ENCODE data around the gene EPC2.

GRCh38 chr2:148616662-148617061 is 27.9 kb upstream of the EPC2 start:
- TF ChIP-seq POLR2A (IDR thresholded peaks at IDR 0.05; ENCODE audit: low read depth, low read length) (no peak), SPI1 (IDR thresholded peaks at IDR 0.05; ENCODE audit: low read depth, low read length) (no peak), TAF1 (IDR thresholded peaks at IDR 0.05; ENCODE audit: low read depth, low read length) (no peak), POLR2AphosphoS5 (IDR thresholded peaks at IDR 0.05; ENCODE audit: low read depth, low read length) (no peak), POU2F2 (IDR thresholded peaks at IDR 0.05; ENCODE audit: low read depth, low read length) (no peak), PAX5 (IDR thresholded peaks at IDR 0.05; ENCODE audit: insufficient read depth, low read length, severe bottlenecking) (no peak)
